GM12892 (cell line): Measurements from ENCODE around the gene DIAPH1.

Experiments
- POLR2A ChIP-seq: IDR thresholded peaks from 2 replicates; pipeline ENCODE4 v1.6.1; 2011; ENCODE audit warnings: low read depth, low read length, control low read depth
- TAF1 ChIP-seq: IDR thresholded peaks from 2 replicates; pipeline ENCODE4 v1.6.1; 2011; ENCODE audit warnings: low read depth, mild to moderate bottlenecking, control low read depth, low read length, borderline replicate concordance

DNA sequence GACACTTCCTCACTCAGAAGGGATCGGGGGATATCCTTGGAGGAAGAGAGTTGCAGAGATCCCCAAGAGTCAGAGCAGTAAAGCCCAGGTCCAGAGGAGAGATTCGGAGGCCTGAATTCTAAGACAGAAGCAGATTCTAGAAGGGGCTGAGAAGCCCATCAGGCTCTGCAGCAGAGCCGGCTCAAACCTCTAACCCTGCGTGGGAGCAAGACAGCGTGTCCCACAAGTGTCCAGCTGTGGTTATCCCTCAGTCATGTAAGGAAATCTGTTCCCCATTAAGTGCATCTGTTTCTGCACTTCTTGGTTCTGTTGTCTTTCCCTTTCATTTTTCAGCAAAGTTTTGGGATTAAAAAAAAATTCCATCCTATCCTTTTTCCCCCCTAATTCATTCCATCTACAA, 4.8 kb upstream of the DIAPH1 start:
- TF ChIP-seq POLR2A (no peak), TAF1 (no peak)
